OCI-LY3 (cell line): ENCODE results near the gene PRM3.

Experiments used
- H2AFZ ChIP-seq: fragments of 200-600, 300-600 bp; shearing (Covaris generic); 2 replicates; pipeline ENCODE4 v1.6.0; 2014; ENCODE audit warnings: antibody characterized with exemption, low read depth, low read length
- H3K27ac ChIP-seq: fragments of 200-600, 300-600 bp; sonication (generic); 2 replicates; pipeline ENCODE4 v1.5.1; 2014; ENCODE audit warnings: mild to moderate bottlenecking, low read length, moderate library complexity, mixed read lengths
- H3K27me3 ChIP-seq: fragments of 200-600, 300-600 bp; sonication (generic); 2 replicates; pipeline ENCODE4 v1.6.1; 2014; ENCODE audit warnings: low read depth, low read length, mixed read lengths
- H3K36me3 ChIP-seq: fragments of 200-600, 300-600 bp; sonication (generic); replicated peaks from 2 replicates; pipeline ENCODE3; 2014; ENCODE audit warnings: low read depth, low read length, mixed read lengths
- H3K4me1 ChIP-seq: fragments of 300-600, 200-600 bp; sonication (generic); 2 replicates; pipeline ENCODE4 v1.6.1; 2014; ENCODE audit warnings: low read length, mixed read lengths
- H3K4me2 ChIP-seq: fragments of 200-600, 300-600 bp; sonication (generic); 2 replicates; pipeline ENCODE4 v1.6.1; 2014; ENCODE audit warnings: low read length, mixed read lengths
- H3K4me3 ChIP-seq: fragments of 300-600, 200-600 bp; sonication (generic); 2 replicates; pipeline ENCODE4 v1.5.1; 2014; ENCODE audit warnings: antibody characterized with exemption, mild to moderate bottlenecking, low read length, moderate library complexity
- H3K79me2 ChIP-seq: fragments of 300-600, 200-600 bp; shearing (Covaris generic); 2 replicates; pipeline ENCODE4 v1.6.1; 2014; ENCODE audit warnings: mild to moderate bottlenecking, low read length, mixed read lengths
- H3K9ac ChIP-seq: fragments of 300-600, 200-600 bp; shearing (Covaris generic); 2 replicates; pipeline ENCODE4 v1.6.0; 2014; ENCODE audit warnings: mild to moderate bottlenecking, low read length, moderate library complexity
- H3K9me3 ChIP-seq: fragments of 200-600, 300-600 bp; shearing (Covaris generic); 2 replicates; pipeline ENCODE4 v1.6.1; 2014; ENCODE audit warnings: low read length, mixed read lengths; ENCODE audit not compliant: insufficient read depth
- H4K20me1 ChIP-seq: fragments of 200-600, 300-600 bp; sonication (generic); 2 replicates; pipeline ENCODE4 v1.6.1; 2016; ENCODE audit warnings: low read length, mixed read lengths; ENCODE audit not compliant: insufficient read depth
- CTCF ChIP-seq: fragments of 200-600, 300-600 bp; sonication (generic); IDR thresholded peaks from 2 replicates; pipeline ENCODE4 v1.5.1; 2014; ENCODE audit warnings: antibody characterized with exemption, low read length, low read depth
- EZH2phosphoT487 ChIP-seq: fragments of 200-600 bp; shearing (Covaris generic); IDR thresholded peaks from 2 replicates; pipeline ENCODE4 v1.6.1; 2018; ENCODE audit warnings: antibody characterized with exemption, mixed run types, low read depth

Gene PRM3

GRCh38 chr16:11276143-11276895, 2.9 kb upstream of the PRM3 start, which contains the start of gene PRM2:
PRM2 (minus strand) TSS chr16:11276480; CDS start chr16:11276370, 110 bp downstream.
- Histone ChIP-seq H3K27ac (no peak within 1 kb of the TSS), H3K9ac (no peak within 1 kb of the TSS)
- TF ChIP-seq EZH2phosphoT487 = no peak
- no peak for TF ChIP-seq CTCF

GRCh38 chr16:11274964-11275363, 1.5 kb upstream of the PRM3 start:
- H3K9me3 ChIP-seq = no peaks in the 10 kb centered on the region
- peaks cover 9% of the 10 kb centered on the region; the same call in 1 of the 2 replicates for H3K27me3 ChIP-seq
- TF ChIP-seq CTCF (no peak), EZH2phosphoT487 (no peak)
- no peaks in the 10 kb centered on the region for H4K20me1 ChIP-seq
- H3K9ac ChIP-seq = no peak overlapping the region
- no peak overlapping the region for H3K27ac ChIP-seq
- H3K4me3 ChIP-seq = no peak overlapping the region
- no peak overlapping the region for H2AFZ ChIP-seq
- no peaks in the 10 kb centered on the region for H3K79me2 ChIP-seq
- H3K4me1 ChIP-seq = peaks cover 13% of the 10 kb centered on the region
- no peaks in the 10 kb centered on the region for H3K36me3 ChIP-seq
- no peak overlapping the region for H3K4me2 ChIP-seq

More at GRCh38 chr16:11276143-11276895, 2.9 kb upstream of the PRM3 start, which contains the start of gene PRM2:
- no peaks in the 10 kb centered on the region for H4K20me1 ChIP-seq
- no peaks in the 10 kb centered on the region for H3K9me3 ChIP-seq
- H3K27me3 ChIP-seq = peaks cover 9% of the 10 kb centered on the region; the same call in 1 of the 2 replicates
- H3K4me3 ChIP-seq = no peak within 1 kb of the TSS
- no peaks in the 10 kb centered on the region for H3K36me3 ChIP-seq
- H3K4me1 ChIP-seq = peaks cover 14% of the 10 kb centered on the region
- H3K79me2 ChIP-seq = no peaks in the 10 kb centered on the region
- no peak within 1 kb of the TSS for H2AFZ ChIP-seq
- H3K4me2 ChIP-seq = no peak within 1 kb of the TSS

GRCh38 chr16:11273721-11274324, 394 bp upstream of the PRM3 start:
- Histone ChIP-seq H3K9me3 (no peaks in the 10 kb centered on the region), H3K4me1 (peaks cover 2% of the 10 kb centered on the region), H3K79me2 (no peaks in the 10 kb centered on the region), H3K36me3 (no peaks in the 10 kb centered on the region), H3K27me3 (peaks cover 9% of the 10 kb centered on the region; the same call in 1 of the 2 replicates), H4K20me1 (no peaks in the 10 kb centered on the region), H2AFZ (no peak overlapping the region), H3K4me2 (no peak overlapping the region), H3K27ac (no peak overlapping the region), H3K9ac (no peak overlapping the region), H3K4me3 (no peak overlapping the region)
- TF ChIP-seq EZH2phosphoT487 (no peak), CTCF (no peak)

GRCh38 chr16:11272484-11272883, 945 bp downstream of the PRM3 start:
- Histone ChIP-seq H3K27me3 (peaks cover 5% of the 10 kb centered on the region), H3K9ac (no peak overlapping the region), H2AFZ (no peak overlapping the region), H3K4me1 (no peaks in the 10 kb centered on the region), H3K36me3 (no peaks in the 10 kb centered on the region), H4K20me1 (no peaks in the 10 kb centered on the region), H3K4me3 (no peak overlapping the region), H3K9me3 (no peaks in the 10 kb centered on the region), H3K4me2 (no peak overlapping the region), H3K79me2 (no peaks in the 10 kb centered on the region), H3K27ac (no peak overlapping the region)
- TF ChIP-seq EZH2phosphoT487 (no peak), CTCF (no peak)
